ENCODE data around the gene ZBBX. TPM values are rescaled to one million over a fixed set of nuclear protein-coding genes. Genes with fewer than 3 reads are reported as not detected.

ZBBX gene
- total RNA-seq, 4 donors from 2014 or later = not detected

- Histone ChIP-seq H3K36me3 (no peaks in the 10 kb centered on the region), H3K27me3 (no peaks in the 10 kb centered on the region), H3K27ac (no peak overlapping the region), H3K9me3 (no peaks in the 10 kb centered on the region), H3K4me1 (no peaks in the 10 kb centered on the region), H3K4me3 (no peak overlapping the region)
- 33 to 52% methylated on average over 1 of the region's 1 CpG for WGBS, 2 donors (ENCODE audit: low coverage in 1 of 2)
- ATAC-seq = no peak
- TF ChIP-seq CTCF (IDR thresholded peaks at IDR 0.05) (no peak), POLR2AphosphoS5 (IDR thresholded peaks at IDR 0.05) (no peak), POLR2A (IDR thresholded peaks at IDR 0.05) (no peak), EP300 (IDR thresholded peaks at IDR 0.05) (no peak)
Measured at GRCh38 chr3:167397826-167398225, 17.7 kb upstream of the ZBBX start.

- Histone ChIP-seq H3K36me3 (no peaks in the 10 kb centered on the region), H3K9me3 (no peaks in the 10 kb centered on the region), H3K4me1 (no peaks in the 10 kb centered on the region), H3K4me3 (no peak overlapping the region), H3K27me3 (no peaks in the 10 kb centered on the region), H3K27ac (no peak overlapping the region)
- no peak for ATAC-seq
- no peak for TF ChIP-seq POLR2AphosphoS5 (IDR thresholded peaks at IDR 0.05)
- WGBS, 2 donors (ENCODE audit: low coverage in 1 of 2) = 85 to 96% methylated on average over 2 of the region's 2 CpGs
Measured at GRCh38 chr3:167396075-167396474, 16.0 kb upstream of the ZBBX start.

GRCh38 chr3:167394003-167394402 is 13.9 kb upstream of the ZBBX start:
- Histone ChIP-seq H3K36me3 (no peaks in the 10 kb centered on the region), H3K4me1 (no peaks in the 10 kb centered on the region), H3K4me3 (no peak overlapping the region), H3K9me3 (no peaks in the 10 kb centered on the region), H3K27me3 (no peaks in the 10 kb centered on the region), H3K27ac (no peak overlapping the region)
- WGBS, 2 donors (ENCODE audit: low coverage in 1 of 2) = 17 to 20% methylated on average over 2 of the region's 2 CpGs
- TF ChIP-seq POLR2AphosphoS5 (IDR thresholded peaks at IDR 0.05) (no peak), EP300 (IDR thresholded peaks at IDR 0.05) (no peak), POLR2A (IDR thresholded peaks at IDR 0.05) (no peak), CTCF (IDR thresholded peaks at IDR 0.05) (no peak)
- ATAC-seq = no peak

GRCh38 chr3:167382155-167382554 is 2.1 kb upstream of the ZBBX start:
- 72 to 78% methylated on average over 3 of the region's 3 CpGs for WGBS, 2 donors (ENCODE audit: low coverage in 1 of 2)
- H3K4me3 ChIP-seq = no peak overlapping the region
- H3K27ac ChIP-seq = no peak overlapping the region
- peaks cover 0 to 9% (median 0%) of the 10 kb centered on the region in 3 donors for H3K4me1 ChIP-seq
- no peaks in the 10 kb centered on the region for H3K9me3 ChIP-seq
- no peaks in the 10 kb centered on the region for H3K36me3 ChIP-seq
- TF ChIP-seq EP300 (IDR thresholded peaks at IDR 0.05) = no peak
- no peak for TF ChIP-seq POLR2AphosphoS5 (IDR thresholded peaks at IDR 0.05)
- no peak for TF ChIP-seq CTCF (IDR thresholded peaks at IDR 0.05)
- TF ChIP-seq POLR2A (IDR thresholded peaks at IDR 0.05) = no peak
- no peaks in the 10 kb centered on the region for H3K27me3 ChIP-seq
- no peak for ATAC-seq

GRCh38 chr3:167375478-167375877 is 4.6 kb downstream of the ZBBX start:
- Histone ChIP-seq H3K9me3 (no peaks in the 10 kb centered on the region), H3K36me3 (no peaks in the 10 kb centered on the region), H3K27me3 (no peaks in the 10 kb centered on the region), H3K27ac (no peak overlapping the region), H3K4me3 (no peak overlapping the region), H3K4me1 (peaks cover 0 to 7% (median 0%) of the 10 kb centered on the region in 3 donors)
- TF ChIP-seq POLR2AphosphoS5 (IDR thresholded peaks at IDR 0.05) (no peak), POLR2A (IDR thresholded peaks at IDR 0.05) (no peak), CTCF (IDR thresholded peaks at IDR 0.05) (no peak), EP300 (IDR thresholded peaks at IDR 0.05) (no peak)
- 95 to 99% methylated on average over 6 of the region's 6 CpGs for WGBS, 2 donors (ENCODE audit: low coverage in 1 of 2)
- ATAC-seq = no peak
